Measurements from ENCODE around the gene TPRKB. TPM values are rescaled to one million over a fixed set of nuclear protein-coding genes. Genes with fewer than 3 reads are reported as not detected.
A peak's percentile ranks its signal among the peaks of the same experiment; 100 is the strongest.
"Not testable (repeated sequence)": the region's sequence is repeated elsewhere in the genome, so short reads cannot be mapped to it uniquely, and the experiment has no call there.

TPRKB gene
- total RNA-seq, 4 donors from 2014 or later: 16.2 to 25.7 (median 19.7) TPM

DNA sequence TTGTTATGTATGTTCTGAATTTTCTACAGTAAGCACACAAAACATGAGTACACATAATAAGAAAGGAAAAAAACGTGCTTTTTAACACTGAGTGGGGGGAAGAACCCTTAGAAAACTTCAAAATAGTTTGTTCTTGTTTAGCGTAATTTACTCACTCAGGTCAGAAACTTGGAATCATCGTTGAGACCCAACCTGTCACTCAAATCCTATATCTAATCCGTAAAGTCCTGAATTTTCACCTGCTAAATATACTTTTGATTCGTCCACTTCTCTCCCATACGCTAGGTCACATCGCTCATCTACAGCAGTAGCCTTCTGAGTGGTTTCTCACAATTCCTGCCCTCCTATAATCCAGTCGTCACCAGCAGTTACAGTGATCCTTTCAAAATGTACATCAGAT, 767 bp downstream of the TPRKB start:
- H3K27ac ChIP-seq: no peak overlapping the region
- WGBS, 2 donors: 15 to 19% methylated on average over 8 of the region's 8 CpGs
- no peak for TF ChIP-seq POLR2A (IDR thresholded peaks at IDR 0.05)
- TF ChIP-seq, protein P1, sequence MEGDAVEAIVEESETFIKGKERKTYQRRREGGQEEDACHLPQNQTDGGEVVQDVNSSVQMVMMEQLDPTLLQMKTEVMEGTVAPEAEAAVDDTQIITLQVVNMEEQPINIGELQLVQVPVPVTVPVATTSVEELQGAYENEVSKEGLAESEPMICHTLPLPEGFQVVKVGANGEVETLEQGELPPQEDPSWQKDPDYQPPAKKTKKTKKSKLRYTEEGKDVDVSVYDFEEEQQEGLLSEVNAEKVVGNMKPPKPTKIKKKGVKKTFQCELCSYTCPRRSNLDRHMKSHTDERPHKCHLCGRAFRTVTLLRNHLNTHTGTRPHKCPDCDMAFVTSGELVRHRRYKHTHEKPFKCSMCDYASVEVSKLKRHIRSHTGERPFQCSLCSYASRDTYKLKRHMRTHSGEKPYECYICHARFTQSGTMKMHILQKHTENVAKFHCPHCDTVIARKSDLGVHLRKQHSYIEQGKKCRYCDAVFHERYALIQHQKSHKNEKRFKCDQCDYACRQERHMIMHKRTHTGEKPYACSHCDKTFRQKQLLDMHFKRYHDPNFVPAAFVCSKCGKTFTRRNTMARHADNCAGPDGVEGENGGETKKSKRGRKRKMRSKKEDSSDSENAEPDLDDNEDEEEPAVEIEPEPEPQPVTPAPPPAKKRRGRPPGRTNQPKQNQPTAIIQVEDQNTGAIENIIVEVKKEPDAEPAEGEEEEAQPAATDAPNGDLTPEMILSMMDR (IDR thresholded peaks at IDR 0.05): no peak
- H3K36me3 ChIP-seq: peaks cover 11 to 14% of the 10 kb centered on the region in 2 donors
- no peak for DNase-seq
- H3K27me3 ChIP-seq: no peaks in the 10 kb centered on the region
- H3K9me3 ChIP-seq: no peaks in the 10 kb centered on the region
- H3K4me3 ChIP-seq (replicated peaks in 1 of 3): peak overlapping the region; percentile 54 to 92 (median 70)
- H3K4me1 ChIP-seq: peaks cover 8 to 14% of the 10 kb centered on the region in 2 donors
- intact Hi-C loops (cut with DNase I): no loop called here

DNA sequence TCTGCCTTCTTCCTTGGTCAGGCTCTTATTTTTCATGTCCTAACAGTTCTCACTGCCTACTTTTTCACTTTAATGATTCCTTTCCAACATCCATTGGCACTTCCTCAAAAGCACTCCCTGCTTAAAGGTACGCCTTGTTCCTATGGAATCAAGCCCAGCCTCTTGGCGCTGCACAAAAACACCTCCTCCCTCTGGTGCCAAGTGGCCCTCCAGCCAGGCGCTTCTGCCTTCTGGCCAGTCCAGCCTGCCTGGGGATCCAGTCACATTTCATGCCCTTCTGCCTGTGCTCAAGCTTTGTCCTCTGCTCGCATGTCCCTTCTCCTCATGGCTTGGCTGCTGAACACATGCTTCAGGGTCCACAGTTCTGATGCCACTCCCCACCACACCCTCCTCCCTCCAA, 6.3 kb downstream of the TPRKB start:
- no peaks in the 10 kb centered on the region for H3K27me3 ChIP-seq
- peaks cover 0 to under 1% of the 10 kb centered on the region in 2 donors for H3K4me1 ChIP-seq
- no peak for TF ChIP-seq POLR2A (IDR thresholded peaks at IDR 0.05)
- peaks cover 21 to 26% of the 10 kb centered on the region in 2 donors for H3K36me3 ChIP-seq
- 89 to 94% methylated on average over 4 of the region's 4 CpGs for WGBS, 2 donors
- H3K9me3 ChIP-seq: no peaks in the 10 kb centered on the region
- intact Hi-C loops (cut with DNase I): no loop called here
- H3K4me3 ChIP-seq (replicated peaks in 1 of 3): no peak overlapping the region
- no peak for DNase-seq
- no peak overlapping the region for H3K27ac ChIP-seq

DNA sequence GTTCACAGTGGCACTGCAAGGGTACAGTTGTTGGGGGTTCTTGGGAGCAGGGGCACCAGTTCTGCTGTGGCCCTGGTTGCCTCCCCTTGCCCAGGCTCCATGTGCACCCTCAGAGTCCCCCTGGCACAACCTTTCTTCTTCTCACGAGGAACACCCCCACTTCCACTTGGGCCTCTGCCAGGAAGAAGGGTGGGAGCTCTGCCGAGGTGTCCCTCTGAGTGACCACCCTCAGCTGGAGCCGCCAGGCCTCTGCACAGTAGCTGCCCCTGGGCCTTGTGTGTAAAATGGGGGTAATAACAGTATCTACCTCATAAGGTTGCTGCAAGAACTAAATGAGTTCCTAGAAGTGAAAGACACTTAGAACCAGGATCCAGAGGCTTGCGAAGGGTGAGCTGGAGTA, 8.4 kb downstream of the TPRKB start:
- H3K27ac ChIP-seq: no peak overlapping the region
- peaks cover 21 to 23% of the 10 kb centered on the region in 2 donors for H3K36me3 ChIP-seq
- 83 to 92% methylated on average over 4 of the region's 4 CpGs for WGBS, 2 donors
- DNase-seq: no peak
- H3K4me1 ChIP-seq: no peaks in the 10 kb centered on the region
- H3K9me3 ChIP-seq: no peaks in the 10 kb centered on the region
- TF ChIP-seq, protein P1 (IDR thresholded peaks at IDR 0.05): no peak
- no peak for TF ChIP-seq POLR2A (IDR thresholded peaks at IDR 0.05)
- no peaks in the 10 kb centered on the region for H3K27me3 ChIP-seq
- no peak overlapping the region for H3K4me3 ChIP-seq (replicated peaks in 1 of 3)
- intact Hi-C loops (cut with DNase I): no loop called here

DNA sequence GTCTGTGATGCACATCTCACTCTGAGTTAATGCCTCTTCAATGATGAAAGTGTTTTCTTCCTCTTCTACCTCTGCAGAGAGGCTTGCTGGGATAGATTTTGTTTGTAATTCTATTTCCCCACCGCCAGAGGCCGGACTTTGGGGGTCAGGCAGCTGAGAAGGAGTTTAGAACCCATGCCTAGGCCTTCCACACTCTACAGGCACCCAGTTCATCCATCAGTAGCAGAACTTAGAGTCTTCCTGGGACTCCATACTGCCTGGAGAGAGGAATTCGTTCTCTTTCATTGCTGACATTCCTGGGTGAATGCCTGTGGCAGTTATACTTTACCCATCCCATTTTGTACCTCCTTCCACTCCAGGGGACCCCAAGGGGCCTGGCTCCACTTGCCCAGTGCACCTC, 9.1 kb downstream of the TPRKB start:
- TF ChIP-seq POLR2A (IDR thresholded peaks at IDR 0.05): no peak
- TF ChIP-seq, protein P1 (IDR thresholded peaks at IDR 0.05): no peak
- intact Hi-C loops (cut with DNase I): no loop called here
- H3K4me3 ChIP-seq (replicated peaks in 1 of 3): no peak overlapping the region
- no peaks in the 10 kb centered on the region for H3K27me3 ChIP-seq
- H3K4me1 ChIP-seq: no peaks in the 10 kb centered on the region
- 72 to 80% methylated on average over 3 of the region's 3 CpGs for WGBS, 2 donors
- H3K27ac ChIP-seq: no peak overlapping the region
- no peaks in the 10 kb centered on the region for H3K9me3 ChIP-seq
- DNase-seq: no peak
- peaks cover 16 to 23% of the 10 kb centered on the region in 2 donors for H3K36me3 ChIP-seq

DNA sequence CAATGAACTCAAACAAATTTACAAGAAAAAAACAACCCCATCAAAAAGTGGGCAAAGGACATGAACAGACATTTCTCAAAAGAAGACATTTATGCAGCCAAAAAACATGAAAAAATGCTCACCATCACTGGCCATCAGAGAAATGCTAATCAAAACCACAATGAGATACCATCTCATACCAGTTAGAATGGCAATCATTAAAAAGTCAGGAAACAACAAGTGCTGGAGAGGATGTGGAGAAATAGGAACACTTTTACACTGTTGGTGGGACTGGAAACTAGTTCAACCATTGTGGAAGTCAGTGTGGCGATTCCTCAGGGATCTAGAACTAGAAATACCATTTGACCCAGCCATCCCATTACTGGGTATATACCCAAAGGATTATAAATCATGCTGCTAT, 10.5 kb downstream of the TPRKB start:
- 100% methylated on average over 1 of the region's 1 CpG for WGBS, 2 donors
- H3K36me3 ChIP-seq: peaks cover 7 to 18% of the 10 kb centered on the region in 2 donors
- H3K4me1 ChIP-seq; H3K27ac ChIP-seq; H3K9me3 ChIP-seq; DNase-seq; intact Hi-C loops (cut with DNase I); H3K27me3 ChIP-seq; H3K4me3 ChIP-seq (replicated peaks in 1 of 3): not testable (repeated sequence)

DNA sequence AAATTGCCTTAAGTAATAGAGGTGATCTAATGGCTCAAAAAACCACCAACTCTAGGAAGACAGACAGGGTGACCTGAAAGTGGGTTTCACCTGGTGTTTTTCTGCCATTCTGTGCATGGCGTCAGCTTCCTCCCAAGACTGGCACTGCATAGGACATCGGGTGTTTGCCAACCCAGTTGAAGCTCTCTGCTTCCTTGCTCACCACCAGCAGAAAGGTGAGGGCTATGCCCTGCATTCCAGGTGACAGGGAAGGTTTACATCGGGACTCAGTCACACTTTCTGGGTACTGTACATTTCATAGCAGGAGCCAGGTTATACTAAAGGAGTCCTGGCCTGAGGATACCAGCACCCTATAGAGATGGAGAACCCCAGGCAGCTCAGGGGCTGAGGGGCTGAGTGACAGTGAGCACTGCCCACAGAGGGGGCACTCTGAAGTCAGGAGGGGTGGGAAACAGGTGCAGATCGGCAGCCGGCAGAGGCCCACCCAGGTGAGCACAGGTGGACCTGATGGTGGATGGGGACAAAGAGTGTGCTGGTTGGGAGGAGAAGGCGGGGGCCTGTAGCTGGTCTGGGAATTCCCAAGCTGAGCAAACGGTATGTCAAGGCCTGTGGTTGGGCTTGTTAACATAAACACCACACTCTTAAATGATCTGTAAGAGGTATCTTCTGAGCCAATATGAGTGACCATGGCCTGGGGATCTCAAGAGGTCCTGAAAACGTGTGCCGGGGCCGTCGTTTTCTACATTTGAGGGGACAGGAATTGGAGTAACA, 18.1 kb downstream of the TPRKB start:
- intact Hi-C loops (cut with DNase I): no loop called here
- H3K27ac ChIP-seq: no peak overlapping the region
- H3K4me3 ChIP-seq (replicated peaks in 1 of 3): no peak overlapping the region
- no peaks in the 10 kb centered on the region for H3K27me3 ChIP-seq
- no peaks in the 10 kb centered on the region for H3K9me3 ChIP-seq
- TF ChIP-seq POLR2A (IDR thresholded peaks at IDR 0.05): no peak
- TF ChIP-seq, protein P1 (IDR thresholded peaks at IDR 0.05): no peak
- DNase-seq: no peak
- no peaks in the 10 kb centered on the region for H3K36me3 ChIP-seq
- 77 to 79% methylated on average over 10 to 11 of the region's 11 CpGs for WGBS, 2 donors
- no peaks in the 10 kb centered on the region for H3K4me1 ChIP-seq
